HG03520 (cell line): ENCODE results near the gene SPG7.

Source experiments
- ATAC-seq: cut with Tn5 transposase; IDR thresholded peaks from one replicate; pipeline ENCODE4 v1.9.1; 2021; ENCODE audit warnings: mild to moderate bottlenecking, moderate library complexity; ENCODE audit not compliant: unreplicated experiment

SPG7 gene

DNA sequence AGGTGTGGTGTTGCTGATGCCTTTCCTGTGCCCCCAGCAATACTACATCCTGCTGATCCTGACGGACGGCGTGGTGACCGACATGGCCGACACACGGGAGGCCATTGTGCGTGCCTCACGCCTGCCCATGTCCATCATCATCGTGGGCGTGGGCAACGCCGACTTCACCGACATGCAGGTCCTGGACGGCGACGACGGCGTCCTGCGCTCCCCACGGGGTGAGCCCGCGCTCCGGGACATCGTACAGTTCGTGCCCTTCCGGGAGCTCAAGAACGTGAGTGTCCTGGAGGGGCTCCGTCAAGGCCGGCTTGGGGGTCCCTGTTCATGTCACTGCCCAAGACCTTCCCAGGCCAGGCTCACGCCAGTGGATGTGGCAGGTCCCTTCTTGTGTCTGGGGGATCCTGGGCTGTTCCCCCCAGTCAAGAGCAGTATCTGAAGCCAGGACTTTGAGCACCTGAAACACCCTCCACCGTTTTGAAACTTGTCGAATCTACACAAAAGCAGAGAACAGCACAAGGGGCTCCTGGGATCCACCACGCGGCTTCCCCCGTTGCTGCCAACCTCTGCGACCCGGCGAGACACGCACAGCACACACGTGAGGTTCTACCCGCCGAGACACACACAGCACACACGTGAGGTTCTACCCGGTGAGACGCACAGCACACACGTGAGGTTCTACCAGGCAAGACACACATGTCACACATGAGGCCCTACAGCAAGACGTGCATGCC, 87.3 kb downstream of the SPG7 start:
- no peak for ATAC-seq

DNA sequence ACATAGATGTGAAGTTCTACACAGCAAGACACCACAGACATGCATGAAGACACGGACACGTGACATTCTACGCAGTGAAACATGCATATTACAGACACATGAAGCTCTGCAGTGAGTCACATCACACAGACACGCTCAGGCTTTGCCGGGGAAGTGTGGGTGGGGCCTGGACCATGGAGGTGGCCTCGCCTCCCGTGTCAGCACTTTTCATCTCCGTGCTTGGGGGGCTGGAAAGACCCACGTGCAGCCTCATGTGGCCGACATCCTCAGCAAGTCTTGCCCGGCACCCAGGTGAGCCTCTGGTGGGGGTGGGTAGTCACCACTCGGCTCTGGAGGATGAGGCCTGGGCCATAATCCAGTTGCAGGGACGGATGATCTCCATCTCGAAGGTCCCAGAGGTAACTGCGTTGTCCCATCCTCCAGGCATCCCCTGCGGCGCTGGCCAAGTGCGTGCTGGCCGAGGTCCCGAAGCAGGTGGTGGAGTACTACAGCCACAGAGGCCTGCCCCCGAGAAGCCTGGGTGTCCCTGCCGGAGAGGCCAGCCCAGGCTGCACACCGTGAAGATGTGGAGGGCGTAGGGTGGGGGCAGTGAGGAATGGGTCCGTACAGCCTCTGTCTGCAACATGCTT, 88.0 kb downstream of the SPG7 start:
- no peak for ATAC-seq

DNA sequence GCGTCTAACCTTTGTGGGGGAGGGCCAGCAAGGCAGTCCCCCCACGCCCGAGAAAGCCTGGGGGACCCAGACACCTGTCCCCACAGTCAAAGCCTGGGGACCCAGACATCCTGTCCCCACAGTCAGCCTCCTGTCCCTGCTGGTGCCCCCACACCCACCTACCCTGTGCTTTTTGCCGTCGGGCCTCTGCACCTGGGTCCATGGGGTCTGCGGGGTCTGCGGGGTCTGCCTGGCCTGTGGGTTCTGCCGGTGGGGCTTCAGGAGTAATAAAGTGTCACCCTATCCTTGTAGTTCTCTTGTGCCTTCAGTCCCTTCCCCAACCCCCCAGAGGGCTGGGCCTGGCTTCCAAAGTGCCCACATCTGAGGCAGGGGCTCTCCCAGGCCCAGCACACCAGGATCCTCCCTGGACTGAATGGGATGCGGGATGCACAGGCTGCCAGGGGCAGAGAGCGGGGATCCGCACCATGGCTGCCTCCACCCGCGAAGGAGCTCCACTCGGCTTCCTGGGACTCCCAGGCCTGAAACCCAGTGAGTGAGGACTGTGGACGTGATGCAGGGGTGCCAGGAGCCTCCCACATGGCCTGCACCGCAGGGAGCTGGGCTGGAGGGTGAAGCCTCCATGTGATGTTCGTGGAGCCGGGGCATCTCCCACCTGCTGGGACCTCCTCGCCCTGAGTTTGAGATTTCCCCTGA, 88.9 kb downstream of the SPG7 start:
- ATAC-seq, result no peak

DNA sequence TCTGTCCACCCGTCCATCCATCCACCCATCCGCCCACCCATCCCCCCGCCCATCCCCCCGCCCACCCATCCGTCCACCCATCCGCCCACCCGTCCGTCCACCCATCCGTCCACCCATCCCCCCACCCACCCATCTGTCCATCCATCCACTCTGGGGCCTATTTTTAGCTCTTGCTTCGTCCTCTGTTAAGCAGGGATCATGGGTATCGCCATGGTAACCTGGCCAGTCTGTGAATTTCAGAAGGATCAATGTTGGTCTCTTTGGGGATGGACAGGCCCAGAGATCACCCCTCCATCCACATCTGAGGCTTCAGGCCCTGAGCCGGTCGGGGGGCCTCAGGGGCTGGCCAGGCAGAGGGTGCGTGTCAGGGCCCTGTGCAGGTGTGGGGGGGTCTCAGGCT, 90.0 kb downstream of the SPG7 start:
- no peak for ATAC-seq

DNA sequence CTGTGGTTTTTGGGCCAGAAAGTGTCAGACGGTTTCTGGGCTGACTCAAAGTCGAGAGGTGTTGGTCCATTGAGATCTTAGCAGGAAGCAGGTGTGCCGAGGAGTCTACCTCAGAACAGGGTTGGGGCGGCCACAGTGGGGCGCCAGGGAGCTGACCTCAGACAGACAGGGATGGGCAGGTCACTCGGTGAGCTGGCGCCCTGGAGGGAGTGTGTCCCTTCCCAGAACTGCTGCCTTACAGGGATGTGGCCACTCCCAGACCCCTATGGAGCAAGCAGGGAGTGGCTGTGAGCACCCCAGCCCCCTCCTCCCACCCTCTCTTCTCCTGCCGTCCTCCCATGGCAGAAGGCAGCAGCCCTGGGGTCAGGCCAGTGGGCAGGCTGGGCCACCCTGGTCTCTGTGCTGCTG, 91.3 kb downstream of the SPG7 start:
- no peak for ATAC-seq

DNA sequence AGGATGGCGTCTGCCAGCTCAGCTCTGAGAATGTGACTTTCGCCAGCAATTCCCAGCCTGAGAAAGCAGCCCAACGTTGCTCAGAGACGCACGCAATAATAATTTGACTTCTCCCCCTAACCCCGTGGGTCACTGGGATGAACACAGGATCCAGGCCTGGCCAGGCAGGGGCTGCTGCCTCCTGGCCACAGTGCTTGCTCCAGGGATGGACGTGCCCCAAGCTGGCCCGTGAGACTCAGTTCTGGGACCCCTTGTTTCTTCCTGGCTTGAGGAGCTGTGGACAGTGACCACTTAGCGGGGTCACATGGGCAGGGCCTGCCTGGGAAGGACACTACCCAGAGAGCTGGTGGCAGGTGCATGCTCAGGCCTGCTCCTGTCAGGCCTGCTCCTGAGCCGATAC, 91.7 kb downstream of the SPG7 start:
- ATAC-seq, result no peak

DNA sequence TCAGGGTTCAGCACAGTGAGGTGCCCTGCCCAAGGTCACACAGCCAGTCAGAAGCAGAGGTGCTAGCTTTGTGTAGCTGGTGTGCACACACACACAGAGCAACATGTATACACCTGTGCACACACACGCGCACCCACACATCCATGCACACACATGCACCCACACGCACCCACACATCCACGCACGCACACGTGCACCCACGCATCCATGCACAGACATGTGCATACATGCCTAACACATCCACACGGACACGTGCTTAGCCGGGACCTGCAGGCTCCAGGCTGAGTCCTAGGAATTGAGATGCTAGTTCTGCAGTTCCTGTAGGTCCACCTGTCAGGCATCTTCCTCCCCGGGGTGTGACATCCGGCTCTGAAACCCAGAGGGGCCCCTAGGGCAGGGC, 92.2 kb downstream of the SPG7 start:
- no peak for ATAC-seq

DNA sequence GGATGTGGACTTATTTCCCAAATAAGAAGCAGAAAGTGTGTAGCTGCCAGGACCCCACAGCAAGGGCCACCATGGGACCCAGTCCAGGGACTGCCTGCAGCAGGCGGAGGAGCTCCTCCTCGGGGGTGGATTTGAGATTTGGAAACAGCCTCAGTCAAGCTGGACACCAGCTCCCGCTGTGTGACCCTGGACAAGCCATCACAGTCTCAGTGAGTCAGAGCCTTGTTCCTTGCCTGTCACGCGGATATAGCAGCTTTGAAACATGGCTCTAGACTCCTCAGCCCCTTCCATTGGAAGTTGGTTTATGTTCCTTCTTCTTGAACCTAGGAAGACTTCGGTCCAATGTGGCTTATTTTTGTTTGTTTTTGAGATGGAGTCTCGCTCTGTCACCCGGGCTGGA, 92.8 kb downstream of the SPG7 start:
- no peak for ATAC-seq

DNA sequence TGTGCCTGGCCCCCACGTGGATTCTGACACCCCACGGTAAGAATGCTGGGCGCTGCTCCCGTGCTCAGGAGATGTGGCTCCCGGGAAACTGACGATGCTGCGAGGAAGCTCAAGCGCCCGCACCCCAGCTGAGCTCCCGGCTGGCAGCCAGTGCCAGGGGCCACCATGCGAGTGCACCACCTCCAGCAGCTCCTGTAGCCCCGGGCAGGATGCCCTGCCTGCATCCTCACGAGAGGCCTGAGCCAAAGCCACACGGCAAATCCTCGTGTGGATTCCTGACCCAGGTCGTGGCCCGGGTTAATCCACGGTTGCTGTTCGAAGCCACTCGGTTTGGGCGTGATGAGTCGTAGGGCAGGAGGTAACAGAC, 93.7 kb downstream of the SPG7 start:
- ATAC-seq, result no peak

DNA sequence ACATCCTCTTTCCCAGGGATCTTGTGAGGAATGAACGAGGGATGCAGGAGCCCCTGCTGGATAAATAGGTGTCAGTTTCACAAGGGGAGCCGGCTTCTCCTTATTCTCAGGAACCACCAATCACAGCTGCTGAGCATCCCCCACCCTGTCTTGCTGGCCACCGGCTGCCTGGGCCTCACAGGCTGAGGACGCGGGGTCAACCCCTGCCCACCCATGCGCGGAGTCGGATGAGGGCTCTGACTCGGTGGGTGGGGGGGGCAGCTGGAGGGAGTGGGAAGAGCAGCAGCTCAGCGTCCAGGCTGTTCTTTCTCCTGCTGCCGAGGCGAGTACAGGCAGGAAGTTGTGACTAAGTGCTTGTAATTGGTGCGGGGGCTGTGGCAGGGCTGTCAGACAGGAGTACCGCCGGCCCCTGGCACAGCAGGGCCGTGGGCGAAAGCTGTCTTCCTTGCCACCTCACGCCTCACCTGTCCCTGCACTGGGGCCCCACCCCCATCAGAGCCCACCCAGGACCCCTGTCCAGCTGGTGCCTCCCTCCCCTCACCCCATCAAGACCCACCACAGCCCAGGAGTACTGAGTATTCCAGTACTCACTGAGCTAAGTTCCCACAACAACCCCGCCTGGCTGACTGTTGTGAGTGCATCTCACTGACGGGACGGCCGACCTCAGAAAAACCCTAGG, 94.2 kb downstream of the SPG7 start:
- ATAC-seq, result no peak

DNA sequence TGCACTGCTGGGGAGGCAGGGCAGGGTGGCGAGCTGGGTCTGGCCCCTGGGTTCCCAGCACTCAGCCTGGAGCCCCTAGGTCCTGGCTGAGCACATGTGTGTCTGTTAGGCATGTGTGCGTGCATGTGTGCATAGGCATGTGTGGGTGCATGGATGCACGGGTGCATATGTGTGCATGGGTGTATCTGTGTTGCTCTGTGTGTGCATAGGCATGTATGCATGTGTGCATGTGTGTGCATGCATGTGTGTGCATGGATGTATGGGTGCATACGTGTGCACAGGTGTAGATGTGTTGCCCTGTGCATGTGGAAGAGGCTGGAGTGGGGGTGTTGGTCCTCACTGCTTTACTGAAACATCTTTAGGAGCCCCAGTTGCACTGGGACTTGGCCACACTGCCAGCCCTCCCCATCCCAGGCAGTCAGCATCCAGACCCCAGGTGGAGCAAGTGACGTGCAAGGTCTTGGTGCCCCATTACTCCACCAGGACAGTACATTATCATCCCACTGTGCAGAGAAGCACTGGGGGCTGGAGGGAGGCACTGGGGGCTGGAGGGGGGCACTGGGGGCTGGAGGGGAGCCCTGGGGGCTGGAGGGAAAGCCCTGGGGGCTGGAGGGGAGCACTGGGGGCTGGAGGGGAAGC, 94.9 kb downstream of the SPG7 start:
- no peak for ATAC-seq

DNA sequence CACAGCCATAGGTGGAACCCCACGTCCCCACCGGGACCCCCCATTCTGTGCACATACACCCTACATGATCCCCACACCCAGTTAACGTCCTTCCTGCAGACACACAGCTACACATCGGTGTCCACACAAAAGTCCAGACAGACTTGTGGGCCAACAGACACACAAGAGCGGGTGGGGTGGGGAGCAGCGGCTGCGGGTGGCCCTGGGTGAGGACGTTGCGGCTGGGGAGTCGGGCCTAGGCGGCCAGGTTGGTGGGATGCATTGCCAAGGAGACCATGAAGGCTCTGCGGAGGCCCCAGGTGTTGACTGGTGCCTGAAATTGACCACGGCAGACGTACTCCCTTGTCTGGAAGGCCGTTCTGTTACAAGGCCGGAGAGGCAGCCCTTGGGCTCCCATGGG, 96.6 kb downstream of the SPG7 start:
- ATAC-seq, result no peak

DNA sequence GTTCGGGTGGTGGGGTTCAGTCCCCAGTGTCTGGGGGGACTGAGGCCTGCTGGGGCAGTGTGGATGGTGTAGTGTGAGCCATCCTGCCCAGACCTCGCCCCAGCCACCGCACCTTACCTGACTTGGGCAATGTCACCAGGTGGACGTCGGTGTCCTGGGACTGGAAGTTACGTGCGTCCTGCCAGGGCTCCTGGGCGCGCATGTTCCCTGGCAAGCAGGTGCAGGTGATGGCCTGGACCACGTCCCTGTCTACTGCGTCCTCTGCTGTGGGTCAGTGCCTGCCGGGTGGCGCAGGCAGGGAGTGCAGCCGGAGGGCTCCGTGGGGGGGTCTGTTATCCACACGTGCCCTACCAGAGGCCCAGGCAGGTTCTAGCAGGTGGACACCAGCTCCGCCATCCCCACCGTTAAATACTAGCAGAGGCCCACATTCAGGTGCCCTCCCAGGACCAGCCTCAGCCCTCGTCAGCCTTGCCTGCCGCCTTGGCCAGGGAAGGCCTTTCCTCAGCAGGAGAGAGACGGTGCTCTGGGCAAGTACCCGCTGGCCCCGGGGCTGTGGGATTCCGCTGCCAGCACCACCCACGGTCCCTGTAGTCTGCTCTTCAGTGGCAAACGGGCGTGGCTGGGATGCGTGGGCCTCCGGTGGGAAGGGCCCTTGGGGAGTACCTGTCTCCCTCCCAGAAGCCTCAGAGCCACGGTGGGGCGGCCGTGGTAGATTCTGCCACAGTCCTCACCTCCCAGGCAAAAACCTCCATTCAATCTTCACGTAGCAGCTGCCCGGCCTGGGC, 97.2 kb downstream of the SPG7 start:
- no peak for ATAC-seq

DNA sequence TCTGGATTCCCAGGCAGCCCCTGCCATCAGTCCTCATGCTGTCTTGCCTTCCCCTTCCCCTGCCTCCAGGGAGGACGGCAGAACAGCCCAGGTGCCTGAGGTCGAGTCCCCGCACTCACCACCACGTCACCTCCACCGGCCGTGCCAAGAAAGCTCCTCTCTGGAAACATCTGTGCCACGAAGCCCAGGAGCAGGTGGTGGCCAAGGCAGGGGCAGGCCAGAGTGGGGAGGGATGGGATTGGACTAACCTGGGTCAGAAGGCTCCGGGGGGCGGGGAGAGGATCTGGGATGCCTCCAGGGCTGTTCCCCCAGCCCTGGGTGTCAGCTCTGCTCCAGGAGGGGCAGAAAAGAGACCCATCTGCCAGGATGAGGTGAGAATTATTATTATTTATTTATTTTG, 97.8 kb downstream of the SPG7 start:
- no peak for ATAC-seq
